HG03558 (cell line): ENCODE measurements around the gene PLB1.

Source experiments
- ATAC-seq: cut with Tn5 transposase; IDR thresholded peaks from one replicate; pipeline ENCODE4 v1.9.1; 2021; ENCODE audit warnings: moderate number of reproducible peaks; ENCODE audit not compliant: unreplicated experiment; ENCODE audit errors: extremely low read depth

Gene PLB1

GRCh38 chr2:28604284-28604843, 108.5 kb downstream of the PLB1 start:
- ATAC-seq: no peak

GRCh38 chr2:28606986-28607441, 111.2 kb downstream of the PLB1 start:
- ATAC-seq: no peak

- no peak for ATAC-seq
These were observed 112.1 kb downstream of the PLB1 start for GRCh38 chr2:28607730-28608499.

- ATAC-seq: no peak
These were observed 112.9 kb downstream of the PLB1 start for GRCh38 chr2:28608500-28609424.

- no peak for ATAC-seq
These were observed 114.8 kb downstream of the PLB1 start for GRCh38 chr2:28610583-28611201.

- no peak for ATAC-seq
These were observed 116.4 kb downstream of the PLB1 start for GRCh38 chr2:28612131-28612812.

- no peak for ATAC-seq
These were observed 117.3 kb downstream of the PLB1 start for GRCh38 chr2:28613186-28613585.

GRCh38 chr2:28613633-28614501, 118.0 kb downstream of the PLB1 start:
- ATAC-seq: no peak

GRCh38 chr2:28615706-28616105, 119.8 kb downstream of the PLB1 start:
- no peak for ATAC-seq

GRCh38 chr2:28616396-28616999, 120.6 kb downstream of the PLB1 start:
- no peak for ATAC-seq

- ATAC-seq: no peak
These were observed 121.8 kb downstream of the PLB1 start for GRCh38 chr2:28617502-28618184.

GRCh38 chr2:28618221-28619141, 122.6 kb downstream of the PLB1 start:
- no peak for ATAC-seq

GRCh38 chr2:28619213-28620196, 123.6 kb downstream of the PLB1 start:
- ATAC-seq: no peak

- no peak for ATAC-seq
These were observed 124.5 kb downstream of the PLB1 start for GRCh38 chr2:28620291-28620793.

- no peak for ATAC-seq
These were observed 124.9 kb downstream of the PLB1 start for GRCh38 chr2:28620801-28621171.
